Mucosa of descending colon (tissue), 3 donors: ENCODE results near the gene PLXND1. TPM values are rescaled to one million over a fixed set of nuclear protein-coding genes. Genes with fewer than 3 reads are reported as not detected.

Source experiments
- ATAC-seq: fragments of 200-7000 bp; cut with Tn5 transposase; one replicate; pipeline ENCODE4 v1.9.1; 2020; ENCODE audit warnings: mild to moderate bottlenecking, moderate library complexity
- DNase-seq, 3 donors: peaks; one replicate each; pipeline ENCODE4 v3.0.0-alpha.2; 2020
- H3K36me3 ChIP-seq: fragments of 200-600 bp; one replicate; pipeline ENCODE4 v1.8.0; 2021; ENCODE audit warnings: low read depth, mild to moderate bottlenecking
- H3K4me1 ChIP-seq: fragments of 200-600 bp; one replicate; pipeline ENCODE4 v1.8.0; 2021; ENCODE audit warnings: low read depth, mild to moderate bottlenecking
- H3K4me3 ChIP-seq: fragments of 200-600 bp; one replicate; pipeline ENCODE4 v1.8.0; 2021; ENCODE audit warnings: mild to moderate bottlenecking
- H3K9me3 ChIP-seq: fragments of 200-600 bp; one replicate; pipeline ENCODE4 v1.8.0; 2021; ENCODE audit warnings: mild to moderate bottlenecking
- intact Hi-C, 2 donors: fragments of 100-400 bp; cut with DNase I in 1 of 2; cut with micrococcal nuclease in 1 of 2; formaldehyde crosslinking; loops; one replicate each; pipeline versions ENCODE4 v1.11.0 to v1.11.1; 2022; cut with DNase I, micrococcal nuclease
- total RNA-seq, 3 donors: library from RNA; stranded (reverse); fragmentation: NEBNext Ultra II Directional in 2 of 3; extraction: Animal tissue kit (Norgen Biotek cat#: 25700) in 2 of 3; gene quantifications; one replicate each; pipeline versions ENCODE4 v1.2.1 to v1.2.4, GENCODE V29; 2021 to 2023
- TF ChIP-seq, protein P1 (sequence below): fragments of 200-600 bp; IDR thresholded peaks from one replicate; pipeline ENCODE4 v1.8.0; 2022; ENCODE audit warnings: antibody characterized with exemption, mild to moderate bottlenecking
- donor health status: DM: no; HTN: no; CAD: no; lungs with moderate emphysema.
- donor health status: DM: no; HTN: no; CAD: no.
- donor health status: DM: no; HTN: yes; CAD: no.

Gene PLXND1
- total RNA-seq, 3 donors from 2014 or later: 26.8 to 57.1 (median 48.1) TPM

DNA sequence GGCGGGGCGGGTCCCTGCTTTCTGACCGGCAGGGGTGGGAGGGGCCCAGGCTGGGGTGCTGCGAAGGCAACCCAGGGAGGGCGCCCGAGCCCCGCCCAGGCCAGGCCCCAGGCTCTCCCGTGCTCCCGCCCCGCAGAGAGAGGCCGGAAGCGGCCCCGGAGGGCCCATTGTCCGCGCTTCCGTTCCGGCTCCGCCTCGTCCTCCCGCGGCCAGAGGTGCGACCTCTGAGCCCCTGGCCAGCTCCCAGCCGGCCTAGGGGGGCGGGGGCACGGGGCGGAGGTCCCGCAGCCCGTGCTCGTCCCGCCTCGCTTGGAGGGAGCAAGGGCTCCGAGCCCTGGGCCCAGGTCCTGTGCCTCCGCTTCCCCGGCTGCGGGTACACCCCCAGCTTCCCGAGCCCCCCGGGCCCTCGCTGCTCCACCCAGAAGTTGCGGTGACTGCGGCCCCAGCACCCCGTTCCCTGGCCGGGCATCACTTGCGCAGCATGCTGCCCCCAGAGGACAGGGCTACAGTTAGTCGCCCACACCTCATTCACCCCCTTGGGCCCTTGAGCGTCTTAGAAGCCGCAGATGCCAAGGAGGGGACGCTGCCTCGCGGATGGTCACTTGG lies 20.4 kb upstream of the PLXND1 start:
- peak; percentile 92 for ATAC-seq
- Histone ChIP-seq H3K36me3 (no peaks in the 10 kb centered on the region), H3K9me3 (no peaks in the 10 kb centered on the region), H3K4me3 (peak overlapping the region; percentile 22), H3K4me1 (peaks cover 45% of the 10 kb centered on the region)
- TF ChIP-seq, protein P1, sequence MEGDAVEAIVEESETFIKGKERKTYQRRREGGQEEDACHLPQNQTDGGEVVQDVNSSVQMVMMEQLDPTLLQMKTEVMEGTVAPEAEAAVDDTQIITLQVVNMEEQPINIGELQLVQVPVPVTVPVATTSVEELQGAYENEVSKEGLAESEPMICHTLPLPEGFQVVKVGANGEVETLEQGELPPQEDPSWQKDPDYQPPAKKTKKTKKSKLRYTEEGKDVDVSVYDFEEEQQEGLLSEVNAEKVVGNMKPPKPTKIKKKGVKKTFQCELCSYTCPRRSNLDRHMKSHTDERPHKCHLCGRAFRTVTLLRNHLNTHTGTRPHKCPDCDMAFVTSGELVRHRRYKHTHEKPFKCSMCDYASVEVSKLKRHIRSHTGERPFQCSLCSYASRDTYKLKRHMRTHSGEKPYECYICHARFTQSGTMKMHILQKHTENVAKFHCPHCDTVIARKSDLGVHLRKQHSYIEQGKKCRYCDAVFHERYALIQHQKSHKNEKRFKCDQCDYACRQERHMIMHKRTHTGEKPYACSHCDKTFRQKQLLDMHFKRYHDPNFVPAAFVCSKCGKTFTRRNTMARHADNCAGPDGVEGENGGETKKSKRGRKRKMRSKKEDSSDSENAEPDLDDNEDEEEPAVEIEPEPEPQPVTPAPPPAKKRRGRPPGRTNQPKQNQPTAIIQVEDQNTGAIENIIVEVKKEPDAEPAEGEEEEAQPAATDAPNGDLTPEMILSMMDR: no peak
- DNase-seq: peak; percentile 96 to 97 (median 96)
- intact Hi-C loops: no loop called here

DNA sequence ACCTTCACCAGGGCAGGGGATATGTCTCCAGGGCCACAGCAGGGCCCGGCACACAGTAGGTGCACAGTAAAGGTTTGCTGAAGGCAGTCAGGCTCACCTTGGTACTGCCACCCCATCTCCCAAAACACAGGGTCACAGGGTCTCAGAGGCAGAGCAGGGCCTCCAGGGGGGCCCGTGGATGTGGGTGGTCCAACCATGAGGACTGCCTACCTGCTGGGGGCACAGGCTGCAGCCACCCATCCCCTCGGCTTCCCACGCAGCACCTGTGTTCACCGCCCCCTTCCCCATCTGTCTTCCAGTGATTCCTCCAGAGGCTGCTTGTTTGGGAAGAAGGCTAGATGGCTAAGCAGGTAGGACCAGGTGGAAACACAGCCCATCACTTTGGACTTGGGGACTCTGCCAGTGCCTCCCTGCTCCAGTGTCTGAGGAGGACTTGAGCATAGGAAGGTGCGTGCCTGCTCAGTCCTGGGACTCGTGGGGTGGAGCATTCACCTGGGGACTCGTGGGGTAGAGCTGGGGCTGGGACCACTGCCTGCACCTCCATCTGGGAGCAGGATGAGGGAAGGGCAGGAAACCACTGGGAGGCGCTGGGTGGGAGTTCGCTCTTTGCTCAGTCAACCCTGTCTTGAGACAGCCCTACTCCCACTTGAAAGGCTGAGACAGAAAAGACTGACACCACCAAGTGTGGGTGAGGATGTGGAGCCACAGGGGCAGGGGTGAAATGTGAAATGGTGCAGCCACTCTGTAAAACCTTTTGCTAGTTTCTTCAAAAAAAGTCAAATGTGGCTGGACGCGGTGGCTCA lies 18.8 kb upstream of the PLXND1 start:
- no peaks in the 10 kb centered on the region for H3K36me3 ChIP-seq
- peak in 2 of 3 donors; percentile 49 to 61 for DNase-seq
- ATAC-seq: no peak
- TF ChIP-seq, protein P1: no peak
- peaks cover 45% of the 10 kb centered on the region for H3K4me1 ChIP-seq
- no peak overlapping the region for H3K4me3 ChIP-seq
- H3K9me3 ChIP-seq: no peaks in the 10 kb centered on the region
- intact Hi-C loops: no loop called here

DNA sequence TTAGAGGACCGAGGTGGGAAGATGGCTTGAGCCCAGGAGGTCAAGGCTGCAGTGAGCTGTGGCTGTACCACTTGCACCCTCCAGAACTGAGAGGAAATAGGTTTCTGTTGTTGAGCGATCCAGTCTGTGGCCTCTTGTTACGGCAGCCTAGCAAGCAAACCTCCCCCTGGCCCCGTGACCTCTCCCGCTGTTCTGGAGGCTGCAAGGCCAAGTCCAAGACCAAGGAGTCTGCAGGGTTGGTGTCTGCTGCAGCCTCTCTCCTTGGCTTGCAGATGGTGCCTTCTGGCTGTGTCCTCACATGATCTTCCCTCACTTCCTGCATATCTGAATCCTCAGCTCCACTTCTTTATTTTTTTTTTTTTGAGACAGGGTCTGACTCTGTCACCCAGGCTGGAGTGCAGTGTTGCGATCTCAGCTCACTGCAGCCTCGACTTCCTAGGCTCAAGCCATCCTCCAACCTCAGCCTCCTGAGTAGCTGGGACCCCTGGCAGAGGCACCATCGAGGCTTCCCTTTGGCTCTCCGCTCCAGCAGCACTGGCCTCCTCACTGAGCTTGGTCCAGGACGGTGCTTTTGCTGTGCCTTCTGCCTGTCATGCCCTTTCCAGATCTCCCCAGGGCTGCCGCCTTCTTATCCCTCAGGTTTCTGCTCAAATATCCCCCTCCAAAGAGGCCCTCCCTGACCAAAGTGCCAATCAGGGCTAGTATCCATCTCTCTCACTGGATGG lies 18.0 kb upstream of the PLXND1 start:
- Histone ChIP-seq H3K4me3 (no peak overlapping the region), H3K4me1 (peaks cover 45% of the 10 kb centered on the region), H3K36me3 (no peaks in the 10 kb centered on the region), H3K9me3 (no peaks in the 10 kb centered on the region)
- TF ChIP-seq, protein P1: no peak
- ATAC-seq (no peak), DNase-seq (peak in 2 of 3 donors; percentile 44 to 56)
- intact Hi-C loops: no loop called here

DNA sequence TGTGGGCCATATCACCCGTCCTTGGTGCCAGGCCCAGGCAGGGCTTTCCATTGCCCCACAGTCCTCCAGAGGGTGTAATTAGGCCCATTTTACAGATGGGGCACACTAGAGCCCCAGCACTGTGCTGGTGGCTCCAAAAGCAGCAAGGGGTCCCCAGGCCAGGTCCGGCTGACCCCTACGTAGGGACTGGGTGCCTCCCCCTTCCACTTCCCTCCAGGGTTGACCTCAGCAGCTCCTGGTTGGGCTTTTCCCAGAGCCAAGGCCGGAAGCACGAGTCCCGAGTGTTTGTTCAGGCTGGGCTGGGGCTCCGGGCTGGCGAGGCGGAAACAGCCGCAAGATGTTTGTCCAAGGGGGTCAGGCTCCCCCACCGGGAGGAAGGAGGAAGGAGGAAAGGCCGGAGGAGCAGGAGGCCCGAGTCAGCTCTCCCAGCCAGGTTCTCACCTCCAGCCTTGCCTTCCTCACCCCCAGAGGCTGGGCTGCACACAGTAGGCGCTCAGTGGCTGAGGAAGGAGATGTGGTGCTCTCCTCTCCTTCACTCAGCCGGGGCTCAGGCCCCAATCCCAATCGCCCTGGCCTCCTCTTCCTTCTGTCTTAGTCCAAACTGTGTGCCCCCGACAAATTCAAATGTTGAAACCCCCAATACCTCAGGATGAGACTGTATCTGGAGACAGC lies 17.1 kb upstream of the PLXND1 start:
- H3K9me3 ChIP-seq: no peaks in the 10 kb centered on the region
- intact Hi-C loops: no loop called here
- peak; percentile 19 for ATAC-seq
- no peak overlapping the region for H3K4me3 ChIP-seq
- DNase-seq: peak; percentile 63 to 83 (median 77)
- no peaks in the 10 kb centered on the region for H3K36me3 ChIP-seq
- H3K4me1 ChIP-seq: peaks cover 45% of the 10 kb centered on the region
- TF ChIP-seq, protein P1: no peak

DNA sequence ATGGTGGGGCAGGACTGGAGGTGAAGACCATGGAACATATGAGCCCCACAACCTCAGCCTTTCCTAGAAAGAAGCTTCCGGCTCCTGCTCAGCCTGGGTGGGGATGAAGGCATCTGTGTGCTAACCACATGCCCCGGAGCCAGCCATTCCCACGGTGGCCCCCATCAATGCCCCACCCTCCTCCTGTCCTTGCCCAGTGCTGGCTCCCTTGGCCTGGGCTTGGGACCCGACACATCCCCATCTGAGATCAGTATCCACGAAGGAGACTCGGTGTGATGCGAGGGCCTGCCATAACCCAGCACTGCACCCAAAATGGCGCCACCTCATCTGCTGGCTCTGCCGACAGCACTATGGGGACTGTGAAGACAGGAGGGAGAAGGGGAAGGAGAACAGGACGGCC lies 16.5 kb upstream of the PLXND1 start:
- TF ChIP-seq, protein P1: no peak
- intact Hi-C loops: no loop called here
- Histone ChIP-seq H3K9me3 (no peaks in the 10 kb centered on the region), H3K36me3 (no peaks in the 10 kb centered on the region), H3K4me1 (peaks cover 41% of the 10 kb centered on the region), H3K4me3 (no peak overlapping the region)
- DNase-seq: peak in 2 of 3 donors; percentile 35 to 51
- no peak for ATAC-seq
